ENCODE data around the gene SDCBP2. TPM values are rescaled to one million over a fixed set of nuclear protein-coding genes. Genes with fewer than 3 reads are reported as not detected.

Gene SDCBP2
- polyA plus RNA-seq, 1 of the 3 experiments (the other 2 are of a cell fraction): 3.0 TPM

- DNase-seq: no peak
- Histone ChIP-seq H3K9me2 (no peaks in the 10 kb centered on the region), H3K27me3 (ENCODE audit: insufficient read depth) (no peaks in the 10 kb centered on the region), H3K27ac (ENCODE audit: low read depth in 2 of 2, low read length in 1 of 2) (peak overlapping the region; percentile 28 to 98; a peak in 3 of 4 replicates), H3K79me2 (ENCODE audit: insufficient read depth) (peaks cover 22% of the 10 kb centered on the region), H3F3A (replicated peaks; ENCODE audit: insufficient read depth) (peaks cover 17% of the 10 kb centered on the region), H3K9me3 (no peaks in the 10 kb centered on the region), H3K4me2 (peak overlapping the region; percentile 52), H2AFZ (ENCODE audit: low read depth) (peak overlapping the region; percentile 94), H3K4me3 (ENCODE audit: low read depth in 2 of 2, low read length in 1 of 2) (no peak overlapping the region), H4K20me1 (ENCODE audit: insufficient read depth) (no peaks in the 10 kb centered on the region; the same call in 1 of the 2 replicates), H3K4me1 (ENCODE audit: control insufficient read depth in 1 of 2, insufficient read depth in 2 of 2, low read depth in 1 of 2, low read length in 1 of 2) (peaks cover 28 to 38% of the 10 kb centered on the region in 2 experiments), H3K9ac (peak overlapping the region; percentile 59), H3K36me3 (replicated peaks in 1 of 2; ENCODE audit: control insufficient read depth in 1 of 2, insufficient read depth in 2 of 2, low read length in 1 of 2) (no peaks in the 10 kb centered on the region)
- ChIA-PET POLR2A (no interaction called here), CTCF (interaction anchor here (1.1 to 1.4 kb wide), 5 partner anchors 10 to 146 kb away, joined by 3 to 5 read pairs (median 3); partner anchors contain the start of gene NSFL1C)
- TF ChIP-seq TCF12 (IDR thresholded peaks at IDR 0.05) (peak; percentile 67; the same call in 1 of the 2 replicates), GABPA (IDR thresholded peaks at IDR 0.05; ENCODE audit: low read depth) (peak; percentile 56), MAX (IDR thresholded peaks at IDR 0.05; ENCODE audit: low read depth) (peak; percentile 72; the same call in 1 of the 2 replicates), EP300 (IDR thresholded peaks at IDR 0.05; ENCODE audit: borderline replicate concordance in 1 of 2, low read depth in 1 of 2, low read length in 1 of 2) (peak in 1 of 2 experiments; percentile 9; a peak in 1 of 4 replicates), ELF1 (IDR thresholded peaks at IDR 0.05) (peak; percentile 56), NFIC (IDR thresholded peaks at IDR 0.05; ENCODE audit: borderline replicate concordance) (peak; percentile 67; the same call in 1 of the 2 replicates), RAD21 (IDR thresholded peaks at IDR 0.05; ENCODE audit: low read length) (no peak), GATA2 (CRISPR knock-in tag; IDR thresholded peaks at IDR 0.05) (no peak), ZBTB33 (IDR thresholded peaks at IDR 0.05; ENCODE audit: borderline replicate concordance, low read depth) (no peak), FOSL2 (IDR thresholded peaks at IDR 0.05; ENCODE audit: borderline replicate concordance, low read depth) (peak; percentile 80), JUND (IDR thresholded peaks at IDR 0.05) (peak; percentile 77), MXI1 (IDR thresholded peaks at IDR 0.05; ENCODE audit: low read depth, low read length) (no peak), FOXM1 (IDR thresholded peaks at IDR 0.05; ENCODE audit: low read depth) (no peak), SMC3 (IDR thresholded peaks at IDR 0.05; ENCODE audit: low read depth, low read length) (no peak), POLR2AphosphoS5 (IDR thresholded peaks at IDR 0.05; ENCODE audit: low read depth, low read length) (peak; percentile 48; the same call in 1 of the 2 replicates), PBX3 (IDR thresholded peaks at IDR 0.05) (peak; percentile 54), TAF1 (IDR thresholded peaks at IDR 0.05; ENCODE audit: borderline replicate concordance, low read depth, low read length) (peak; percentile 19; the same call in 1 of the 2 replicates), NRF1 (IDR thresholded peaks at IDR 0.05; ENCODE audit: low read depth, low read length) (no peak), CHD2 (IDR thresholded peaks at IDR 0.05; ENCODE audit: low read length, partially characterized antibody) (no peak), YY1 (IDR thresholded peaks at IDR 0.05; ENCODE audit: low read depth) (no peak)
- TF ChIP-seq, protein P1, sequence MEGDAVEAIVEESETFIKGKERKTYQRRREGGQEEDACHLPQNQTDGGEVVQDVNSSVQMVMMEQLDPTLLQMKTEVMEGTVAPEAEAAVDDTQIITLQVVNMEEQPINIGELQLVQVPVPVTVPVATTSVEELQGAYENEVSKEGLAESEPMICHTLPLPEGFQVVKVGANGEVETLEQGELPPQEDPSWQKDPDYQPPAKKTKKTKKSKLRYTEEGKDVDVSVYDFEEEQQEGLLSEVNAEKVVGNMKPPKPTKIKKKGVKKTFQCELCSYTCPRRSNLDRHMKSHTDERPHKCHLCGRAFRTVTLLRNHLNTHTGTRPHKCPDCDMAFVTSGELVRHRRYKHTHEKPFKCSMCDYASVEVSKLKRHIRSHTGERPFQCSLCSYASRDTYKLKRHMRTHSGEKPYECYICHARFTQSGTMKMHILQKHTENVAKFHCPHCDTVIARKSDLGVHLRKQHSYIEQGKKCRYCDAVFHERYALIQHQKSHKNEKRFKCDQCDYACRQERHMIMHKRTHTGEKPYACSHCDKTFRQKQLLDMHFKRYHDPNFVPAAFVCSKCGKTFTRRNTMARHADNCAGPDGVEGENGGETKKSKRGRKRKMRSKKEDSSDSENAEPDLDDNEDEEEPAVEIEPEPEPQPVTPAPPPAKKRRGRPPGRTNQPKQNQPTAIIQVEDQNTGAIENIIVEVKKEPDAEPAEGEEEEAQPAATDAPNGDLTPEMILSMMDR (IDR thresholded peaks at IDR 0.05): no peak
- TF ChIP-seq, protein P2, sequence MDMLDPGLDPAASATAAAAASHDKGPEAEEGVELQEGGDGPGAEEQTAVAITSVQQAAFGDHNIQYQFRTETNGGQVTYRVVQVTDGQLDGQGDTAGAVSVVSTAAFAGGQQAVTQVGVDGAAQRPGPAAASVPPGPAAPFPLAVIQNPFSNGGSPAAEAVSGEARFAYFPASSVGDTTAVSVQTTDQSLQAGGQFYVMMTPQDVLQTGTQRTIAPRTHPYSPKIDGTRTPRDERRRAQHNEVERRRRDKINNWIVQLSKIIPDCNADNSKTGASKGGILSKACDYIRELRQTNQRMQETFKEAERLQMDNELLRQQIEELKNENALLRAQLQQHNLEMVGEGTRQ (IDR thresholded peaks at IDR 0.05; ENCODE audit: borderline replicate concordance, low read depth, low read length): no peak
- TF ChIP-seq, protein P3, sequence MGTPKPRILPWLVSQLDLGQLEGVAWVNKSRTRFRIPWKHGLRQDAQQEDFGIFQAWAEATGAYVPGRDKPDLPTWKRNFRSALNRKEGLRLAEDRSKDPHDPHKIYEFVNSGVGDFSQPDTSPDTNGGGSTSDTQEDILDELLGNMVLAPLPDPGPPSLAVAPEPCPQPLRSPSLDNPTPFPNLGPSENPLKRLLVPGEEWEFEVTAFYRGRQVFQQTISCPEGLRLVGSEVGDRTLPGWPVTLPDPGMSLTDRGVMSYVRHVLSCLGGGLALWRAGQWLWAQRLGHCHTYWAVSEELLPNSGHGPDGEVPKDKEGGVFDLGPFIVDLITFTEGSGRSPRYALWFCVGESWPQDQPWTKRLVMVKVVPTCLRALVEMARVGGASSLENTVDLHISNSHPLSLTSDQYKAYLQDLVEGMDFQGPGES (IDR thresholded peaks at IDR 0.05; ENCODE audit: low read depth, low read length): no peak
- TF ChIP-seq, protein P4, sequence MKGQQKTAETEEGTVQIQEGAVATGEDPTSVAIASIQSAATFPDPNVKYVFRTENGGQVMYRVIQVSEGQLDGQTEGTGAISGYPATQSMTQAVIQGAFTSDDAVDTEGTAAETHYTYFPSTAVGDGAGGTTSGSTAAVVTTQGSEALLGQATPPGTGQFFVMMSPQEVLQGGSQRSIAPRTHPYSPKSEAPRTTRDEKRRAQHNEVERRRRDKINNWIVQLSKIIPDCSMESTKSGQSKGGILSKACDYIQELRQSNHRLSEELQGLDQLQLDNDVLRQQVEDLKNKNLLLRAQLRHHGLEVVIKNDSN (IDR thresholded peaks at IDR 0.05; ENCODE audit: borderline replicate concordance, low read depth): no peak
- WGBS (ENCODE audit: low lambda C conversion rate): 59% methylated on average over 11 of the region's 11 CpGs
Observed at GRCh38 chr20:1322511-1323245, 6.3 kb downstream of the SDCBP2 start.
